IPS DF 19.7 (cell line): ENCODE measurements around the gene RNF125.

ENCODE experiments used
- DNase-seq: peaks from one replicate; pipeline ENCODE4 v3.0.0-alpha.2; 2013; ENCODE audit warnings: low read depth, low spot score

RNF125 gene

DNA sequence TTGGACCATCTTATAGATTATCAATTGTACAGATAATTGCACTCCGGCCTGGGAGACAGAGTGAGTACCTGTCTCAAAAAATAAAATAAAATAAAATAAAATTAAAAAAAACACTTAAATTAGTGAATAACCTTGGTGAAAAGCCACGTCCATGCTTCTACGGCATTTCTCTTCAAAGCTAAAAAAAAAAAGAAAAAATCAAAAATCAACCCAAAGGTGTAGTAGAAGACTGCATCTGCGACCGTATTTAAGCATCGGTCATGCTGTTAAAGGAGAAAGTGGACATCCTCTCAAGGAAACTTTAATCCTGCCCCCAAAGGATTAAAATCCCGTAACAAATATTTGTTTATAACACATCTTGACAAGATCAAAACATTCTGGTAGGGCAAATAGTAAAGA is 72.7 kb downstream of the RNF125 start:
- no peak for DNase-seq

DNA sequence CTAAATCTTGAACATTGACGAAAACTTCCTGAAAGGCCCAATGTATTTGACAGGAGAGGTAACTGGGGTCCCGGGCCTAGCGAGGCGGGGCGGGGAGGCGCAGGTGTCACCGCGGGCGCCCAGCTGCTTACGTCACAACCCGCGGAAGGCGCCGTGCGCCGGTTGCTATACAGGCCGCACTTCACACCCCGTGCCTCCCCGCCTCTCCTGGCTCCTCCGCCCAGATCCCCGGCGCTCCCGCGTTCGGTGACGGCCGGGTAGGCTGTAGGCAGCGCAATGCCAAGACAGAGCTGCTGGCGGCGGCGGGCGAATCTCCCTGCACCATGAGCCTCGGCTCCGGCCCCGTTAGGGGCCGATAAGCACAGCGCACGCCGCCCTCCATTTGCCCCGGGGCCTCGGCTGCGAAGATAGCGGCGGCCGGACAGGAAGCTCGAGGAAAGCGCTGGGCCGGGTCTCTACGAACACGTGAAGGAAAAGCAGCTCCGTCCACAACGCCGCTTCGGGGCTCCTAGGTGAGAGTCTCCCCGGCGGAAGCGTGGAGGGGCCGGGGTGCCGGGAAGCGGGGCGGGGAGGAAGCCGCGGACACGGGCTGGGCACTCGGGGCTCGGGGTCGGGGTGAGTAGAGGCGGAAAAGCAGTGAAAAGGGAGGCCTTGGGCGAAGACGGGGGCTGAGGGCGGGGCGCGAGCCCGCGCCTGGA is 73.2 kb downstream of the RNF125 start, which contains the start of gene RNF138:
RNF138 (plus strand) TSS at position 151 of the 698 bp plus-strand sequence. CDS start 903 bp downstream, outside the sequence.
- DNase-seq: peak; percentile 38

DNA sequence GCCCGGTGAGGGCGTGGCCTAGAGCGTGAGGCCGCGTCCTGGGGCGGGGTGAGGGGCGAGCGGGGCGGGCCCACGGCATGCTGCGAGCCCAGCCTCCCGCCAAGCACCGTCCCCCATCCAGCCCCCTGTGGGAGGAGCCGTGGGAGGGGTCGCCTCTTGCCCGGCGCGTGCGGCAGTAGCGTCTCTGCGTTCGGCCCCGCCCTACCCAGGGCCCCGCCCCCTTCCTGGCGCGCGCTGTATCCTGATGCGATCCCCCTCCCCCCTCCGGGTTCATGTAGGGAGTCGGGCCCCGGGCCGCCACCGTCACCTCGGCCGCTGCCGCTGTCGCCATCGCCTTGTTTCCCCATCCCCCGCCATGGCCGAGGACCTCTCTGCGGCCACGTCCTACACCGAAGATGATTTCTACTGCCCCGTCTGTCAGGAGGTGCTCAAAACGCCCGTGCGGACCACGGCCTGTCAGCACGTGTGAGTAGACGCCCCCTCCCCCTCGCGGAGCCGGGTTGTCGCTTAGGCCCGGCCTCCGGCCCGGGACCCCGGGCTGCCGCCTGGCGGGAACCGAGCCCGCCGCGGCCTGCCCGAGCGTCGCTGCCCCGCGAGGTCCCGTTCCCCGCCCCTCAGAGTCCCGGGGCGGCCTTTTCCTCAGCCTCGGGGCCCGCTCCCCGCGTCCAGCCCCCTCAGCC is 73.9 kb downstream of the RNF125 start:
- peak; percentile 63 for DNase-seq

DNA sequence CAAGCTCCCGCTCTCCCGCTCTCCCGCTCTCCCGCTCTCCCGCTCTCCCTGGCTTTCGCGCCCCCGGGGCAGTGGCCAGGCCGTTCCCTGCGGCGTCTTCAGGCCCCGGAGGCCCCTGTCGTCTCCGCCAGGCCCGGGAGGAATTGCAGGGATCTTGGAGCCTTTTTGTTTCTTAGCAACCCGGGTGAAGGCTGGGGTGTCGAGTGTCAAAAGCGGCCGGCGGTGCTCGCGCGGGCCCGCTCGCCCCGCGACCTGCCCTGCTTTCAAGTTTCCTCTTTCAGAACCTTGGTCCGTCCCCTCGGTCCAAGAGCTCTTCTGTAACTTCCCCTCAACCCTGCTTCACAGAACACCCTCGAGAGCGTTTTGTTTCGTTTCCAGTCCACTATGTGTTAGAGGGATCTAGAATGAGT is 74.5 kb downstream of the RNF125 start:
- no peak for DNase-seq

GRCh38 chr18:32093523-32093922 is 74.9 kb downstream of the RNF125 start:
- no peak for DNase-seq

GRCh38 chr18:32095192-32095899 is 76.7 kb downstream of the RNF125 start:
- no peak for DNase-seq

DNA sequence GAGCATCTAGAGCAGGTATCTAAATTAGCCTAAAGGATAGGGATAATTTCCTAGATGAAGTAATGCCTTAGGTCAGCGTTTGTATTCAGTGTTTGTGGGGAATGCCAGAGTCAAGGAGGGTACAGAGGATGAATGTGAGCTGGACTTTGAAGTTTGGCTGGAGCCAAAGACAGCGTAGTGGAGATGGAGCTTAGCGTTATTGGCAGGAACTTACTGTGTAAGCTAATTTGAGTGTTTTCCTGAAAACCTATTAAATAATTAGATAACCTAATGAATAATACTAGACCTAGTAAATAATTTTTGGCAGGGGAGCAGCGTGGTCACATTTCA is 77.2 kb downstream of the RNF125 start:
- DNase-seq: no peak

DNA sequence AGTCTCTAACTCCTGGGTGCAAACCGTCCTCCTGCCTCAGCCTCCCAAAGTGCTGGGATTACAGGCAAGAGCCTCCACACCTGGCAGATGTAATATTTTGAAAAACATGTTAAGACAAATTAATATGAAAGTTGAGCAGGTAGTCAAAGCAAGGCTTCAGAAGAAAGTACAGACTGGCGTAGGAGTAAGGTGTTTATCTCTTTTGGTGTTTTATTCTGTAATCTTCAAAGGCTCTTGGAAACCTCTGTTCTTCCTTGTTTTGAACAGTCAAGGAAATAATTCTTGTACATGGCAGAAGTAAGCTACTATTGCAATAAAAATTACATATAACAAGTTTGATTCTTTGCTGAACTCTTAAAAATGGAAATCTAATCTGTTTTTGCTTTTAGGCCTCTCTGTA is 78.3 kb downstream of the RNF125 start:
- DNase-seq: no peak

DNA sequence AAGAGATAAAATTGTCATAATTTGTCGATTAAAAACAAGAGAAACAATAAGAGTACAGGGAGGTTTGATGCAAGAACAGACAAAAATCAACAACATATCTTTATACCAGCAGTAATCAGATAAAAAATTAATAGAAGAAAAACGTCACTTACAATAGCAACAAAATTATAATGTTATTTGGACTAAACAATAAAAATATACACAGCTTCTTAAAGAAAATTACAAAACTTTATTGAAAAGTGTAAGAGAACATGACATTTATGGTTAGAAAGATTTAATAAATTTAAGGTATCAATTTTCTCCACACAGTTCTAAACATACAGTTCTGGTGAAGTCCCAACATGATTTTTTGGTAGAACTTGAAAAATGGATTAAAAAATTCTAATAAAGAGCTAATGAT is 85.9 kb downstream of the RNF125 start:
- no peak for DNase-seq

DNA sequence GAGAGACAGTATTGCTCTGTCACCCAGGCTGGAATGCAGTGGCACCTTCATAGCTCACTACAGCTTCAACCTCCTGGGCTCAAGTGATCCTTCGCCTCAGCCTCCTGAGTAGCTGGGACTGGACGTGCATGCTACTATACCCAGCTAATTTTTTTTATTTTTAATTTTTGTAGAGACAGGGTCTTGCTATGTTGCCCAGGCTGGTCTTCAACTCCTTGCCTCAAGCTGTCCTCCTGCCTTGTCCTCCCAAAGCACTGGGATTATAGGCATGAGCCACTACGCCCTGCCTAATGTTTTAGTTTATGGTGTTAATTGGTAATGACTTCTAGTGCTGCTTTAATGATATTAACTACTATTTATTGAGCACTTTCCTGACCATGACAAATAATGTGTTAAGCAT is 91.4 kb downstream of the RNF125 start:
- no peak for DNase-seq

GRCh38 chr18:32111706-32112105 is 93.1 kb downstream of the RNF125 start:
- DNase-seq: no peak

GRCh38 chr18:32112826-32113225 is 94.2 kb downstream of the RNF125 start:
- DNase-seq: no peak

- DNase-seq: no peak
Observed at GRCh38 chr18:32114293-32114942, 95.8 kb downstream of the RNF125 start.

DNA sequence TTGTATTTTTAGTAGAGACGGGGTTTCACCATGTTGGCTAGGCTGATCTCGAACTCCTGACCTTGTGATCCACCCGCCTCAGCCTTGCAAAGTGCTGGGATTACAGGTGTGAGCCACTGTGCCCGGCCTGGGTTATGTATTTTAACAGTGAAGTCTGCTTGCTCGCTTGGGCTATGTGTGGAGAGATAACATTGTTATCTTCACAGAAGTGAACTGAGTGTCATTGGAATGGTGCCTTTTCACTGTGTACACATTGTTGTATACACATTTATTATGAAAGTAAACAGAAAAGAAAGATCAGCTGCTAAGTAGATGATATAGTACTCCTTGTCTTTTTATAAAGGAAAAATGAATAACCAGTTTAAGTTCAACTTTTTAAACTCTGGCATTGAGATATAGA is 103.4 kb downstream of the RNF125 start:
- no peak for DNase-seq
